DMS114 treated with DMSO at 0.1 percent for 48 hours (cell line): ENCODE data around the gene NAA25.
"Not testable (repeated sequence)": the region's sequence is repeated elsewhere in the genome, so short reads cannot be mapped to it uniquely, and the experiment has no call there.

Experiments
- DNase-seq: peaks from one replicate; lab custom pipeline; 2025; ENCODE audit not compliant: unreplicated experiment; lab: John Stamatoyannopoulos, UW

NAA25 gene

DNA sequence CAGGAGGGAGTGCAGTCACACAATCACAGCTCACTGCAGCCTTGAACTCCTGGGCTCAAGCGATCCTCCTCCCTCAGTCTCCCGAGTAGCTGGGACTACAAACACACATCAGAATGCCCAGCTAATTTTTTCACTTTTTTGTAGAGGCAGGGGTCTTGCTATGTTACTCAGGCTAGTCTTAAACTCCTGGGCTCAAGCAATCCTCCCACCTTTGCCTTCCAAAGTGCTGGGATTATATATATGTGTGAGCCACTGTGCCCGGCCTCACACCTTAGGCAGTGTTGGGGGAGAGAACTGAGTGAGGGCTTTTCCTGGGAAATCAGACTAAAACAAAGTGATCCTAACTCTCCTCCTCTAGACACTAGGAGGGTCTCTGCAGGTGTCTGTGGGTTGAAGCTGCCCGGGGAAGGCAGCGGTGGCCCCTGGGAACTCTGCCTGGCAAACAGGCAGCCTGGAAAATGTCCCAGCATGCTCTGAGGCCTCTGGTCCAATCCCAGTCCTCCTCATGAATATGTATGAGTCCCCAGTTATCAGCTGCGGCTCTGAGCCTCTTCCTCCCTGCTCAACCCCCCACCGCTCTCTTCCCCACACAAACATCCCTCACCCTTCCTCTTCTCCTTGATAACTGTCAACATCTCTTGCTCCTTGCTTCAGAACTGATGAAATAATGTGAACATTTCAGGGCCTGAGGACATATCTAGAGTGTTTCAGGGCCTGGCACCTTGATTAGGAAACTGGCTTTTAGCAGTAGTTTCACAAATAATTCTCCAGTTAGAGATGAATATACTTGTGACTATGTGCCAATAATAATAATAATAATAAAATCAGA is 7.9 kb upstream of the NAA25 start:
- DNase-seq, result no peak

DNA sequence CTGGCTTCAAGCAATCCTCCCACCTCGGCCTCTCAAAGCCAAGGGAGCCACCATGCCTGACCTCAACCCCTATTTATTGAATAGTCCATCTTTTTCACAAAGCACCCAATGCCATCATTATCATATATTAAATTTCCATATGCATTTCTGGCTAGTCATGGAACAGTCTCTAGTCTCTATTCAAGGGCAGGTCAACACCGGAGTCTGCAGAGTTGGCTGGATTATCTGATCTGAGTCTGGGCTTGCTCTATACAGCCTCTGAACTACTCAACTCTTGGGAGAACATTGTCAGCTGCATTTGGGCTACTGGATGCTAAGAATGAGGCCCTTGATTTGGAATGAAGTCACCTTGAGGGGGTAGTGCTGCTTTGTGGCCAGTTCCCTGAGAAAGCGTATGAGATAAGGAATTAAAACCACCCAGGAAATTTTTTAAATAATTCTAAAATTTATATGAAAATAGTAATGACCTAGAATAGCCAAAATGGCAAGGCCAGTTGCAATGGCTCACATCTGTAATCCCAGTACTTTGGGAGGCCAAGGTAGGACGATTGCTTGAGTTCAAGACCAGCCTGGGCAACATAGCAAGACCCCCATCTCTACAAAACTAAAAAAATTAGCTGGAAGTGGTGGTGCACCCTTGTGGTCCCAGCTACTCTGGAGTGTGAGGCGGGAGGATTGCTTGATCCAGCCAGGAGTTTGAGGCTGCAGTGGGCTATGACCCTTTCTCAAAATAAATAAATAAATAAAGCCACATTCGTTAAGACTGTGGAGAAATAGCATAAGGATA is 6.9 kb upstream of the NAA25 start:
- DNase-seq, result no peak

- DNase-seq, result no peak
Observed at GRCh38 chr12:112112409-112113133, 4.0 kb upstream of the NAA25 start.

DNA sequence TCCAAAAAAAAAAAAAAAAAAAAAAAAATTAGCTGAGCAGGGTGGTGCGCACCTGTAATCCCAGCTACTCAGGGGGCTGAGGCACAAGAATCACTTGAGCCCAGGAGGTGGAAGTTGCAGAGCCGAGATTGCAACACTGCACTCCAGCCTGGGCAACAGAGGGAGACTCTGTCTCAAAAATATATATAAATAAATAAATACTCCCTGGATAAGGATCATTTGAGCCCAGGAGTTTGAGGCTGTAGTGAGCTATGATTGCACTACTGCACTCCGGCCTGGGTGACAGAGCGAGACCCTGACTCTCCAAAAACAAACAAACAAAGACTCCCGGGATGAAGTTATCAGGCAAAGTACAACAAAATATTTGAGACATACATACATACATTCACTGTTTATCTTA is 3.3 kb upstream of the NAA25 start:
- no peak for DNase-seq

DNA sequence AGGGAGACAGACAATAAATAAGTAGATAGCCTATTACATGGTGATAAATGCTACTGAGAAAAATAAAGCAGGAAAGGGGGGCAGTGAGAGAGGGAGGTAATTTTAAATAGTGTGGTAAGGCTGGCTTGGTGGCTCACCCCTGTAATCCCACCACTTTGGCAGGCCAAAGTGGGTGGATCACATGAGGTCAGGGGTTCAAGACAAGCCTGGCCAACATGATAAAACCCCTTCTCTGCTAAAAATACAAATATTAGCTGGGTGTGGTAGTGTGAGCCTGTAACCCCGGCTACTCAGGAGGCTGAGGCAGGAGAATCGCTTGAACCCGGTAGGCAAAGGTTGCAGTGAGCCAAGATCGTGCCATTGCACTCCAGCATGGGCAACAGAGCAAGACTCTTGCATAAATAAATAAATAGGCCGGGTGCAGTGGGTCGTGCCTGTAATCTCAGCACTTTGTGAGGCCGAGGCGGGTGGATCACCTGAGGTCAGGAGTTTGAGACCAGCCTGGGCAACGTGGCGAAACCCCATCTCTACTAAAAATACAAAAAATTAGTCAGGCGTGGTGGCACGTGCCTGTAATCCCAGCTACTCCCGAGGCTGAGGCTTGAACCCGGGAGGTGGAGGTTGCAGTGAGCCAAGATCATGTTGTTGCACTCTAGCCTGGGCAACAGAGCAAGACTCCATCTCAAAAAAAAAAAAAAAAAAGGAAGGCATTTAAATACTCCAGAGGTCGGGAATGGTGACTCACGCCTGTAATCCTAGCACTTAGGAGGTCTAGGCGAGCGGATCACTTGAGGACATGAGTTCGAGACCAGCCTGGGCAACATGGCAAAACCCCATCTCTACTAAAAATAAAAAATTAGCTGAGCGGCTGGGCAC is 2.4 kb upstream of the NAA25 start:
- not testable (repeated sequence) for DNase-seq

DNA sequence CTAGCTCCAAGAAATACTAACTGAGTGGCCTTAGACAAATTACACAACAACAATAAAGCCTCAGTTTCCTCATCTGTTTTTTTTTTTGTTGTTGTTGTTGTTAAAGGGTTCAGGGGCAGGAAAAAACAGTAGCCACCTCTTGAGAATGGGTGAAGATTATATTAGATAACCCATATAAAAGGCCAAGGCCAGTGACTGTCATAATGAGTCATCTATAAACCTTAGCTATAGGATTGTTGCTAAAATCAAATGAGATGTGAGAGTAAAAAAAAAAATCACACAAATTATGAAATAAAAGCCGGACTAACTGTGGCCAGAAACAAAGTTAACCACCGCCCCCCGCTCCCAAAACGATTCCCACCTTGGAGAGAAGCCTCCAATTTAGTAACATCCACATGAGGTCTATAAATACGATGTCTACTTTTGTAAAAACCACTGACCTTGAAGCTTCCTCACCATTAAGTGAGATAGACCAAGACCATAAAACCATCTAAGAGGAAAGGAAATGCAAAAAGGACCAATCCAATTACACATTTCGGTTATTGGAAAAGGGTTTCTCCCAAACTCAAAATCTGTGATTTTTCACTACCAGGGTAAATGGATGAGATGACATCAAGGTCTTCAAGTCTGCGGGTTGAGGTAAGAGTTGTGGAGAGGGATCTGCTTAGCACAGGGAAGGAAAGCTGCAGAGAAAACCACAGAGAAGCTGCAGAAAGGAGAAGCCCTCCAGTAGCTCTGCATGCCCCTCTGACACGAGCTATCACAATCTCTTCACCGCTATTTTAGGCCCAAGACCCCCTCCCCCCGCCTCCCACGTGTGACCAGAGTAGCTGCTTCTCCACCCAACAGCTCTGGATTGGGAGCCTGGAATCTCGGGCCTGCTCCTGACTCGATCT is 1.0 kb downstream of the NAA25 start:
- DNase-seq, result no peak

DNA sequence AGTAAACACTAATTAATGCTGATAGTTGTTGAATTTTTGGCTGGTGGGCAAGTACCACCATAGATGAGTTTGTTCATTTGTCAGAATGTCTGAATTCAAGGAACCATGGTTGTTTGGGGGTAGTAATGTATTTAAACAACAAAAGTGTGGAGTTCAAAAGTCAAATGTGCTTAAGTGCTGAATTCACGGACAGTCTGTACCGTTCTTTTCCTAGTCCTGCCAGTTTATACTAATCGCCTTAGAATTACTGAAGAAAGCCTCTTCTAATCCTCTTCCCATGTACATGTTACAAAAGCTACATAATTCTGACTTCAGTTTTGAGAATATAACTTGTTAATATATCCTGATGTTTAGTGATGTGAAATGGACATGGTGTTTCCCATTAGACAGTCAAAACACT is 2.7 kb downstream of the NAA25 start:
- DNase-seq, result no peak

GRCh38 chr12:112103758-112104503 is 4.7 kb downstream of the NAA25 start:
- DNase-seq, result no peak

DNA sequence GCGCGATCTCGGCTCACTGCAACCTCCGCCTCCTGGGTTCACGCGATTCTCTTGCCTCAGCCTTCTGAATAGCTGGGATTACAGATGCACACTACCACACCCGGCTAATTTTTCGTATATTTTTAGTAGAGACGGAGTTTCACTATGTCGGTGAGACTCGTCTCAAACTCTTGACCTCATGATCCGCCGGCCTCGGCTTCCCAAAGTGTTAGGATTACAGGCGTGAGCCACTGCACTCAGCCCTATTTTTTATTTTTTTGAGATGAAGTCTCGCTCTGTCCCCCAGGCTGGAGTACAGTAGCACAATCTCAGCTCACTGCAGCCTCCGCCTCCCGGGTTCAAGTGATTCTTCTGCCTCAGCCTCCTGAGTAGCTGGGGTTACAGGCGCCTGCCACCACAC is 5.8 kb downstream of the NAA25 start:
- not testable (repeated sequence) for DNase-seq

- no peak for DNase-seq
Observed at GRCh38 chr12:112102127-112102526, 6.5 kb downstream of the NAA25 start.

DNA sequence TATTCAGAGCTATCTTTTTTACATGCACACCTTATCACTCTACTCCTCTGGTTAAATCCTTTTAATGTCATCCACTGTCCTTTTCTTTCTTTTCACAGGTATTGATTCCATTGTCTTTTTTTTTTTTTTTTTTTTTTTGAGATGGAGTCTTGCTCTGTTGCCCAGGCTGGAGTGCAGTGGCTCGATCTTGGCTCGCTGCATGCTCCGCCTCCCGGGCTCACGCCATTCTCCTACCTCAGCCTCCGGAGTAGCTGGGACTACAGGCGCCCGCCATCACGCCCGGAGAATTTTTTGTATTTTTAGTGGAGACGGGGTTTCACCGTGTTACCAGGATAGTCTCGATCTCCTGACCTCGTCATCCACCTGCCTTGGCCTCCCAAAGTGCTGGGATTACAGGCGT is 8.1 kb downstream of the NAA25 start:
- not testable (repeated sequence) for DNase-seq

- DNase-seq, result no peak
Observed at GRCh38 chr12:112097641-112098040, 10.9 kb downstream of the NAA25 start.

DNA sequence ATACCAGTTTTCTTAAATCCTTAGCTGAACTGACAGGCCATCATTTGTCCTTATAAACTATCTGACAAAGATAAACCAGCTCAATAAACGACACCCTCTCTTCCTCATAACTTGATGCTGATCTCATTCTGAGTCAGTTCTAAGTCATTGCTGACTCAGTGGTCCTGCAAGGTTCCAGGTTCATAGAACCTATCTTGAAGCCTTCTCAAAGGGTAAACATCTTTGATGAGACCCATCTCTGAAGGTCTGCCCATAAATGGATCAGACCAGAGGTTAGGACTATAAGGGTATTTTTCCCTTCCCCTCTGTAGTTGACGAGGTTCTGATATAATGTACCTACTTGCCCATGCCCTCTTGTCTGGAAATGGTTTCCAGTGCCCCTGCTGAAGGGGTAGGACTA is 11.9 kb downstream of the NAA25 start:
- DNase-seq, result no peak

DNA sequence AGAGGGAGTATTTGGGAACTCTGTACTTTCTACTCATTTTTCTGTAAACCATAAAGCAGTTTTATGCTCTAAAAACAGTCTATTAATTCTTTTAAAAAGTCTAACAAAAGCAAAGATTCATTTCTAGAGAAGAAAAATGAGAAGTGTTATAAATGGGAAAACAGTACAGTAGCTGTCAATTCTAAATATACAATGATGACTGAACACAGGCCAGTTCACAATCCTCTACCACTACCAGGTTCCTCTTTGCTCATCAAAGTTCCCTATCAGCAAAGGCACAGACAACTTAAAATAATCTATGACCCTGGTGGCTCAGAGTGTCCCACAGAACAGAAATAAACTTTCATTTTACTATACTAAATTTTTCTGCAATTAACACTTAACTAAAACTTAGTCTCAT is 12.5 kb downstream of the NAA25 start:
- no peak for DNase-seq

DNA sequence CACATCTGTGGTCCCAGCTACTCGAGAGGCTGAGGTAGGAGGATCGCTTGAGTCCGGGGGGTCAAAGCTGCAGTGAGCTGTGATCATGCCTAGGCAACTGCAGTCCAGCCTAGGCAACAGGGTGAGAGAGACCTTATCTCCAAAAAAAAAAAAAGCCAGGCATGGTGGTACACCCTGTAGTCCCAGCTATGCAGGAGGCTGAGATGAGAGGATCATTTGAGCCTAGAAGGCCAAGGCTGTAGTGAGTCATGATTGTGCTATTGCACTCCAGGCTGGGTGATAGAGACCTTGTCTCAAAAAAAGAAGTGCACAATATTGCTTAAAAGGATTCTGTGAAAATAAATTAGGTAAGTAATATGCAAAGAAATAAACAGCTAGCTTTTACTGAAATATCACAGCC is 17.0 kb downstream of the NAA25 start:
- no peak for DNase-seq

DNA sequence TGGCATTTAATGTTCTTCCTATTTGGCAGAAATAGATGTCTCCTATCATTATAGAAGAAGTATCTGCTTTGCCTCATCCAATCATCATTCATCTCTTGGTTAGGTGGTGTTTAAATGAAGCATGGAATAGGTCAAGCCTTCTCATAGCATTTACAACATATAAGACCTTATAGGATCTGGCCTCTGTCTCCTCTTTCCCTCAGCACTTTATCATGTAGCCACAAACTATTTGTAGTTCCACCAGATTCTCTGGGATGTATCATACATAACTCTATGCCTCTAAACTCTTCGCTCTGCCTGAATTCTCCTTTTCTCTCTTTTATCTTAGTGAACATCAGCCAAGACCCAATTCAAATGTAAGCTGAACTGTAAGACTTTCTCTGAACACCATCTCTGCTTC is 20.7 kb downstream of the NAA25 start:
- DNase-seq, result no peak

- DNase-seq, result no peak
Observed at GRCh38 chr12:112087055-112087850, 21.3 kb downstream of the NAA25 start.

DNA sequence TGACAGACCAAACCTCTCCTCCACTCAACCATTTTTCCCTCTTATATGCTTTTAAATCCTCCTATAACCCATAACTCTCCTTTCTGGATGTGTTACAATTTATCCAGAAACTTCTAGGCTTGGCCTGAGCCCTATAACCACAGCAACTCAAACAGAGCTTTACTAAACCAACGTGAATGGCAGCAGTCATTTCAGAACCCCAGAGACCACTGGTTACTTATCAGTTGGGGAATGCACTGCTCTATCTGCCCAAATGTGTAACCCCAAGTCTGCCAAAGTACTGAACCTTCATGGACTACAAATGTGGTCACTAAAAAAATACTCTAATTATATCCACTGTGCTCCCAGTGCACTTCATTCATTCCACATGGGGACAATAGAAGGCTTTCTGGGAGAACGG is 42.0 kb downstream of the NAA25 start:
- DNase-seq, result no peak
